Stimulated activated CD4-positive, alpha-beta T cell treated with anti-CD3 and anti-CD28 coated beads, TNF-alpha, amount 100 ng/mL, for 1 hour (primary cell): ENCODE results near the gene PGRMC1.
"Not testable (repeated sequence)": the region's sequence is repeated elsewhere in the genome, so short reads cannot be mapped to it uniquely, and the experiment has no call there.

Source experiments
- DNase-seq, 3 donors: peaks; one replicate each; pipeline ENCODE4 v3.0.0-alpha.2; 2020; ENCODE audit warnings: low read depth in 3 of 3, low spot score in 1 of 3

Gene PGRMC1

GRCh38 chrX:119231936-119232445 lies 4.1 kb upstream of the PGRMC1 start:
- DNase-seq, result no peak

GRCh38 chrX:119235051-119235511 lies 1.0 kb upstream of the PGRMC1 start:
- DNase-seq, result no peak

GRCh38 chrX:119236623-119237561 lies 807 bp downstream of the PGRMC1 start:
- no peak for DNase-seq

- DNase-seq, result no peak
Observed at GRCh38 chrX:119237562-119237942, 1.5 kb downstream of the PGRMC1 start.

- no peak for DNase-seq
Observed at GRCh38 chrX:119238557-119238956, 2.5 kb downstream of the PGRMC1 start.

- DNase-seq, result no peak
Observed at GRCh38 chrX:119240356-119240755, 4.3 kb downstream of the PGRMC1 start.

GRCh38 chrX:119247702-119248101 lies 11.6 kb downstream of the PGRMC1 start:
- no peak for DNase-seq

- DNase-seq, result no peak
Observed at GRCh38 chrX:119249891-119250290, 13.8 kb downstream of the PGRMC1 start.

- no peak for DNase-seq
Observed at GRCh38 chrX:119251386-119251785, 15.3 kb downstream of the PGRMC1 start.

- no peak for DNase-seq
Observed at GRCh38 chrX:119252716-119253115, 16.6 kb downstream of the PGRMC1 start.

GRCh38 chrX:119266364-119266995 lies 30.4 kb downstream of the PGRMC1 start:
- DNase-seq, result peak in 1 of 3 donors; percentile 1

GRCh38 chrX:119267115-119267514 lies 31.0 kb downstream of the PGRMC1 start:
- DNase-seq, result not testable (repeated sequence)

GRCh38 chrX:119272882-119273419 lies 36.9 kb downstream of the PGRMC1 start:
- no peak for DNase-seq

GRCh38 chrX:119273420-119274192 lies 37.5 kb downstream of the PGRMC1 start:
- DNase-seq, result peak in 1 of 3 donors; percentile 8

- not testable (repeated sequence) for DNase-seq
Observed at GRCh38 chrX:119282347-119282746, 46.3 kb downstream of the PGRMC1 start.

GRCh38 chrX:119288890-119289393 lies 52.9 kb downstream of the PGRMC1 start:
- no peak for DNase-seq

- DNase-seq, result no peak
Observed at GRCh38 chrX:119290476-119290875, 54.4 kb downstream of the PGRMC1 start.

GRCh38 chrX:119291246-119291645 lies 55.2 kb downstream of the PGRMC1 start:
- DNase-seq, result not testable (repeated sequence)

GRCh38 chrX:119292445-119292844 lies 56.4 kb downstream of the PGRMC1 start:
- DNase-seq, result no peak
